Kidney (tissue), 14 donors: Measurements from ENCODE around the gene ATAD2B. TPM values are rescaled to one million over a fixed set of nuclear protein-coding genes. Genes with fewer than 3 reads are reported as not detected.
"Not testable (repeated sequence)": the region's sequence is repeated elsewhere in the genome, so short reads cannot be mapped to it uniquely, and the experiment has no call there.

Experiments
- DNase-seq, 5 donors: peaks; one replicate each; pipeline ENCODE4 v3.0.0-alpha.2; 2013 to 2020
- FAIRE-seq: peaks from 2 replicates; lab custom pipeline; 2012; peaks lifted over from hg19 to GRCh38; lab: Jason Lieb, UNC
- H3K27ac ChIP-seq, 2 donors: one replicate each; pipeline ENCODE4 v1.7.0; 2013; ENCODE audit warnings: low read depth in 2 of 2, low read length in 2 of 2, inconsistent platforms in 1 of 2
- H3K27me3 ChIP-seq: one replicate; pipeline ENCODE4 v1.7.1; 2013; ENCODE audit warnings: low read length, inconsistent platforms; ENCODE audit not compliant: control insufficient read depth, insufficient read depth
- H3K36me3 ChIP-seq, 3 donors: one replicate each; pipeline versions ENCODE4 v1.7.0 to v1.7.1; 2013; ENCODE audit warnings: low read length in 3 of 3, control low read depth in 1 of 3, inconsistent platforms in 1 of 3; ENCODE audit not compliant: insufficient read depth in 3 of 3, control insufficient read depth in 2 of 3
- H3K4me1 ChIP-seq, 3 donors: one replicate each; pipeline versions ENCODE4 v1.7.0 to v1.7.1; 2013; ENCODE audit warnings: low read length in 3 of 3, inconsistent platforms in 1 of 3, low read depth in 1 of 3; ENCODE audit not compliant: control insufficient read depth in 2 of 3, insufficient read depth in 2 of 3
- H3K4me3 ChIP-seq, 3 donors: one replicate each; pipeline versions ENCODE4 v1.7.0 to v1.8.1; 2013; ENCODE audit warnings: low read length in 3 of 3, control low read depth in 1 of 3, inconsistent platforms in 1 of 3
- H3K9ac ChIP-seq, 3 donors: one replicate each; pipeline versions ENCODE4 v1.7.0 to v1.7.1; 2013; ENCODE audit warnings: low read length in 3 of 3, control low read depth in 1 of 3, inconsistent platforms in 1 of 3
- H3K9me3 ChIP-seq, 3 donors: one replicate each; pipeline versions ENCODE4 v1.7.0 to v1.7.1; 2013; ENCODE audit warnings: low read length in 3 of 3, control low read depth in 1 of 3, inconsistent platforms in 1 of 3; ENCODE audit not compliant: control insufficient read depth in 2 of 3, insufficient read depth in 1 of 3
- CTCF ChIP-seq: IDR thresholded peaks from 3 replicates; pipeline ENCODE4 v1.5.1; 2012; ENCODE audit warnings: mild to moderate bottlenecking, moderate library complexity, borderline replicate concordance; ENCODE audit not compliant: insufficient read depth; ENCODE audit errors: extremely low read depth
- intact Hi-C: fragments of 100-400 bp; cut with DNase I; formaldehyde crosslinking; loops from one replicate; pipeline ENCODE4 v1.11.1; 2022
- polyA plus RNA-seq: library from polyadenylated mRNA; stranded (reverse); fragments of 350-450 nt; fragmentation: Illumina TruSeq; extraction: RNeasy Lipid Tissue Mini Kit (QIAGEN cat#74804); gene quantifications from one replicate; pipeline ENCODE4 v1.2.3, GENCODE V29; 2014; ENCODE audit warnings: low read depth, low replicate concordance; ENCODE audit not compliant: insufficient read depth
- total RNA-seq: library from RNA; stranded (reverse); fragmentation: NEBNext Ultra II Directional; extraction: Animal tissue kit (Norgen Biotek cat#: 25700); gene quantifications from one replicate; pipeline ENCODE4 v1.2.1, GENCODE V29; 2021
- donor health status: control.
- donor health status: control.
- donor health status: control.
- donor health status: control.
- donor health status: control.
- donor health status: DM: yes; HTN: yes; CAD: no.
- donor health status: Normal renal cell carcinoma (clear cell type).

Gene ATAD2B
- total and polyA plus RNA-seq, 2 donors from 2014 or later, result 2.3 to 28.7 TPM

- Histone ChIP-seq H3K27ac (no peak overlapping the region), H3K27me3 (no peaks in the 10 kb centered on the region), H3K4me3 (no peak overlapping the region), H3K4me1 (no peaks in the 10 kb centered on the region), H3K9me3 (no peaks in the 10 kb centered on the region), H3K36me3 (no peaks in the 10 kb centered on the region), H3K9ac (no peak overlapping the region)
- TF ChIP-seq CTCF, result no peak
- FAIRE-seq (no peak), DNase-seq (no peak)
- intact Hi-C loops, result no loop called here
These were observed 26.7 kb upstream of the ATAD2B start for GRCh38 chr2:23953625-23954024.

GRCh38 chr2:23952558-23952957, 25.6 kb upstream of the ATAD2B start:
- intact Hi-C loops, H3K36me3 ChIP-seq, H3K9ac ChIP-seq, H3K27me3 ChIP-seq, H3K27ac ChIP-seq, H3K4me1 ChIP-seq, DNase-seq, FAIRE-seq, H3K9me3 ChIP-seq, H3K4me3 ChIP-seq: not testable (repeated sequence)

GRCh38 chr2:23947350-23947749, 20.4 kb upstream of the ATAD2B start:
- TF ChIP-seq CTCF, result no peak
- Histone ChIP-seq H3K27me3 (no peaks in the 10 kb centered on the region), H3K27ac (no peak overlapping the region), H3K4me1 (no peaks in the 10 kb centered on the region), H3K36me3 (no peaks in the 10 kb centered on the region), H3K9me3 (no peaks in the 10 kb centered on the region), H3K4me3 (no peak overlapping the region), H3K9ac (no peak overlapping the region)
- DNase-seq, result no peak
- FAIRE-seq, result no peak
- intact Hi-C loops, result no loop called here

- Histone ChIP-seq H3K36me3 (no peaks in the 10 kb centered on the region), H3K27ac (no peak overlapping the region), H3K27me3 (no peaks in the 10 kb centered on the region), H3K9ac (no peak overlapping the region), H3K4me3 (no peak overlapping the region), H3K9me3 (no peaks in the 10 kb centered on the region), H3K4me1 (no peaks in the 10 kb centered on the region)
- TF ChIP-seq CTCF, result no peak
- DNase-seq (no peak), FAIRE-seq (no peak)
- intact Hi-C loops, result no loop called here
These were observed 18.1 kb upstream of the ATAD2B start for GRCh38 chr2:23944976-23945375.
